ENCODE results near the gene ZNF823.

DNA sequence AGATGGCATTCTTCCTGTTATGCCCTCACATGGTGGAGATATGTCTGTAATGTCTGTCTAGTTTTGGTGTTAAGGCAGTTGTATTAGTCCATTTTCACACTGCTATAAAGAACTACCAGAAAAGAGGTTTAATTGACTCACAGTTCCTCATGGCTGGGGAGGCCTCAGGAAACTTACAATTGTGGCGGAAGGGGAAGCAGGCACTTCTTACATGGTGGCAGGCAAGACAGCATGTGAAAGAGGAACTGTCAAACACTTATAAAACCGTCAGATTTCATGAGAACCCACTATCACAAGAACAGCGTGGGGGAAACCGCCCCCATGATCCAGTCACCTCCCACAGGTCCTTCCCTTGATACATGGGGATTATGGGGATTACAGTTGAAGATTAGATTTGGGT, 31.2 kb upstream of the ZNF823 start:
- TF ChIP-seq EZH2 (IDR thresholded peaks at IDR 0.05; ENCODE audit: borderline replicate concordance, insufficient read depth, low read depth, low read length, poor library complexity, severe bottlenecking): no peak
- no peak for TF ChIP-seq CTCF (IDR thresholded peaks at IDR 0.05)

Measured in B cell (primary cell).